Activated CD8-positive, alpha-beta memory T cell treated with anti-CD3 and anti-CD28 coated beads for 4 hours (primary cell): ENCODE measurements around the gene RNF217.
"Not testable (repeated sequence)": the region's sequence is repeated elsewhere in the genome, so short reads cannot be mapped to it uniquely, and the experiment has no call there.

Source experiments
- DNase-seq, 2 donors: peaks; one replicate each; pipeline ENCODE4 v3.0.0-alpha.2; 2020; ENCODE audit warnings: low read depth in 2 of 2

RNF217 gene

GRCh38 chr6:125015152-125015551, 52.9 kb downstream of the RNF217 start:
- DNase-seq, result no peak

GRCh38 chr6:125018136-125018535, 55.9 kb downstream of the RNF217 start:
- no peak for DNase-seq

- no peak for DNase-seq
Observed at GRCh38 chr6:125019281-125019680, 57.0 kb downstream of the RNF217 start.

GRCh38 chr6:125019918-125020317, 57.7 kb downstream of the RNF217 start:
- DNase-seq, result no peak

- DNase-seq, result no peak
Observed at GRCh38 chr6:125020385-125020784, 58.1 kb downstream of the RNF217 start.

GRCh38 chr6:125022391-125022989, 60.3 kb downstream of the RNF217 start:
- DNase-seq, result no peak

GRCh38 chr6:125025164-125025854, 63.1 kb downstream of the RNF217 start:
- no peak for DNase-seq

- no peak for DNase-seq
Observed at GRCh38 chr6:125027287-125027686, 65.0 kb downstream of the RNF217 start.

GRCh38 chr6:125030969-125031368, 68.7 kb downstream of the RNF217 start:
- no peak for DNase-seq

GRCh38 chr6:125031385-125031784, 69.1 kb downstream of the RNF217 start:
- no peak for DNase-seq

GRCh38 chr6:125034929-125035328, 72.7 kb downstream of the RNF217 start:
- DNase-seq, result not testable (repeated sequence)

GRCh38 chr6:125036486-125036885, 74.2 kb downstream of the RNF217 start:
- not testable (repeated sequence) for DNase-seq

- DNase-seq, result no peak
Observed at GRCh38 chr6:125037827-125038226, 75.6 kb downstream of the RNF217 start.

- DNase-seq, result no peak
Observed at GRCh38 chr6:125038925-125039324, 76.7 kb downstream of the RNF217 start.

- no peak for DNase-seq
Observed at GRCh38 chr6:125041740-125042459, 79.7 kb downstream of the RNF217 start.

GRCh38 chr6:125044066-125044465, 81.8 kb downstream of the RNF217 start:
- DNase-seq, result no peak

GRCh38 chr6:125044667-125045066, 82.4 kb downstream of the RNF217 start:
- DNase-seq, result no peak

- DNase-seq, result no peak
Observed at GRCh38 chr6:125046107-125046925, 84.1 kb downstream of the RNF217 start.

- DNase-seq, result no peak
Observed at GRCh38 chr6:125048274-125048673, 86.0 kb downstream of the RNF217 start.

GRCh38 chr6:125050663-125051318, 88.6 kb downstream of the RNF217 start:
- no peak for DNase-seq

GRCh38 chr6:125053809-125054208, 91.6 kb downstream of the RNF217 start:
- DNase-seq, result no peak

GRCh38 chr6:125054331-125054730, 92.1 kb downstream of the RNF217 start:
- no peak for DNase-seq
